Measurements from ENCODE around the gene BOK.

DNA sequence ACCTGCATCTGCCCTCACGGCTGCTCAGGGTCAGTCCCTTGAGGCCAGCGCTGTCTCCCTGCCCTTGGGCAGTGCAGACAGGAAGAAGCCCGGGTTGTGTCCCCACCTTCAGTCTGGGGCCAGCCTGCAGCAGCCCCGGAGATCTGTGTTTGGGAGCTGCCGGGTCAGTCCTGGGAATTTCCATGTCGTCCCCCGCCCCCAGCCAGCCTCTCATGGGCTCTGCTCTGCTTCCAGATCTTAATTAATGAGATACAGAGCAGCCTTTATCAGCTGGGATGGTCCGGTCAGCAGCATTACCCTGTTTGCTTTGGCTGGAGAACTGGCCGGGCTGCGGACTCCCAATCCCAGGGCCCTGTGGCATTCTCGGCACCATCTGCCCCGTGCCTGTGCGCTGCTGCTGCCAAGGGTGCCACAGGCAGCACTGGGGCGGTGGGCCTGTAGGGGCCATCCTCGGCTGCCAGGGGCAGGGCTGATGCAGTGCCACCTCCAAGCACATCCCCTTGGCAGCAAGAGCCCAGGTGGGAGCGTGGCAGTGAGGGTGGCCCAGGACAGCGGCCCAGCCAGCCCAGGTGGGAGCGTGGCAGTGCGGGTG, 2.4 kb downstream of the BOK start:
- TF ChIP-seq EZH2 (IDR thresholded peaks at IDR 0.05; ENCODE audit: low read length, unreplicated experiment) (no peak), EZH2phosphoT487 (IDR thresholded peaks at IDR 0.05; ENCODE audit: borderline replicate concordance, low read length) (no peak)
- TF ChIP-seq, protein P1, sequence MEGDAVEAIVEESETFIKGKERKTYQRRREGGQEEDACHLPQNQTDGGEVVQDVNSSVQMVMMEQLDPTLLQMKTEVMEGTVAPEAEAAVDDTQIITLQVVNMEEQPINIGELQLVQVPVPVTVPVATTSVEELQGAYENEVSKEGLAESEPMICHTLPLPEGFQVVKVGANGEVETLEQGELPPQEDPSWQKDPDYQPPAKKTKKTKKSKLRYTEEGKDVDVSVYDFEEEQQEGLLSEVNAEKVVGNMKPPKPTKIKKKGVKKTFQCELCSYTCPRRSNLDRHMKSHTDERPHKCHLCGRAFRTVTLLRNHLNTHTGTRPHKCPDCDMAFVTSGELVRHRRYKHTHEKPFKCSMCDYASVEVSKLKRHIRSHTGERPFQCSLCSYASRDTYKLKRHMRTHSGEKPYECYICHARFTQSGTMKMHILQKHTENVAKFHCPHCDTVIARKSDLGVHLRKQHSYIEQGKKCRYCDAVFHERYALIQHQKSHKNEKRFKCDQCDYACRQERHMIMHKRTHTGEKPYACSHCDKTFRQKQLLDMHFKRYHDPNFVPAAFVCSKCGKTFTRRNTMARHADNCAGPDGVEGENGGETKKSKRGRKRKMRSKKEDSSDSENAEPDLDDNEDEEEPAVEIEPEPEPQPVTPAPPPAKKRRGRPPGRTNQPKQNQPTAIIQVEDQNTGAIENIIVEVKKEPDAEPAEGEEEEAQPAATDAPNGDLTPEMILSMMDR (conservative IDR thresholded peaks at IDR 0.05; ENCODE audit: low read depth, low read length): no peak

All from PC-3 (cell line).